SU-DHL-6 (cell line): ENCODE measurements around the gene TEX9.

Experiments used
- EZH2phosphoT487 ChIP-seq: fragments of 200-600 bp; sonication (generic), shearing (Covaris generic); conservative IDR thresholded peaks from 2 replicates; pipeline ENCODE4 v1.6.1; 2018; ENCODE audit warnings: mild to moderate bottlenecking, antibody characterized with exemption, low read length, moderate library complexity, mixed read lengths
- TF ChIP-seq, protein P1 (sequence below): fragments of 200-600 bp; sonication (generic); IDR thresholded peaks from one replicate; pipeline ENCODE4 v1.5.1; 2017; ENCODE audit warnings: antibody characterized with exemption, mild to moderate bottlenecking, low read length, moderate library complexity; ENCODE audit not compliant: insufficient read depth, poor library complexity, severe bottlenecking

DNA sequence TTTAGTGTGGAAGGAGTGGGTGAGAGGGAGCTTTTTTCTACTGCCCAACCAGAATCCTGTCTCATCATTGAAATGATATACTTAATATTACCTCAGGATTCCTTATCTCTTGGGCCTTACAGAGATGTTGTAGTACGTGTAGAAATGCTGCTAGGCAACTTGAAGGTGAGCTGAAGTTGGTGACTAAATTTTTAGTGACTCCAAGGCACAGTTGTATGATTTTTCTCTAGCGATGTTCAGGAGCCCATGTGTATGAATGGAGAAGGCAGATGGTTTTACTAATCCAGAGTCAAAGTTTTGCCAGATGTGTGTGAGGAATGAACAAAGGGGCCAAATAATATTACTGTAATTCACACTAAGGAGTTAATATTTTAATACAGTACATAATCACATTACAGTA, 42.8 kb upstream of the TEX9 start:
- TF ChIP-seq, protein P1, sequence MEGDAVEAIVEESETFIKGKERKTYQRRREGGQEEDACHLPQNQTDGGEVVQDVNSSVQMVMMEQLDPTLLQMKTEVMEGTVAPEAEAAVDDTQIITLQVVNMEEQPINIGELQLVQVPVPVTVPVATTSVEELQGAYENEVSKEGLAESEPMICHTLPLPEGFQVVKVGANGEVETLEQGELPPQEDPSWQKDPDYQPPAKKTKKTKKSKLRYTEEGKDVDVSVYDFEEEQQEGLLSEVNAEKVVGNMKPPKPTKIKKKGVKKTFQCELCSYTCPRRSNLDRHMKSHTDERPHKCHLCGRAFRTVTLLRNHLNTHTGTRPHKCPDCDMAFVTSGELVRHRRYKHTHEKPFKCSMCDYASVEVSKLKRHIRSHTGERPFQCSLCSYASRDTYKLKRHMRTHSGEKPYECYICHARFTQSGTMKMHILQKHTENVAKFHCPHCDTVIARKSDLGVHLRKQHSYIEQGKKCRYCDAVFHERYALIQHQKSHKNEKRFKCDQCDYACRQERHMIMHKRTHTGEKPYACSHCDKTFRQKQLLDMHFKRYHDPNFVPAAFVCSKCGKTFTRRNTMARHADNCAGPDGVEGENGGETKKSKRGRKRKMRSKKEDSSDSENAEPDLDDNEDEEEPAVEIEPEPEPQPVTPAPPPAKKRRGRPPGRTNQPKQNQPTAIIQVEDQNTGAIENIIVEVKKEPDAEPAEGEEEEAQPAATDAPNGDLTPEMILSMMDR = no peak
- TF ChIP-seq EZH2phosphoT487 = no peak
